ENCODE data around the gene REG3G. TPM values are rescaled to one million over a fixed set of nuclear protein-coding genes. Genes with fewer than 3 reads are reported as not detected.
"Not testable (repeated sequence)": the region's sequence is repeated elsewhere in the genome, so short reads cannot be mapped to it uniquely, and the experiment has no call there.

REG3G gene
- total RNA-seq, 1 experiment from 2014 or later = not detected

DNA sequence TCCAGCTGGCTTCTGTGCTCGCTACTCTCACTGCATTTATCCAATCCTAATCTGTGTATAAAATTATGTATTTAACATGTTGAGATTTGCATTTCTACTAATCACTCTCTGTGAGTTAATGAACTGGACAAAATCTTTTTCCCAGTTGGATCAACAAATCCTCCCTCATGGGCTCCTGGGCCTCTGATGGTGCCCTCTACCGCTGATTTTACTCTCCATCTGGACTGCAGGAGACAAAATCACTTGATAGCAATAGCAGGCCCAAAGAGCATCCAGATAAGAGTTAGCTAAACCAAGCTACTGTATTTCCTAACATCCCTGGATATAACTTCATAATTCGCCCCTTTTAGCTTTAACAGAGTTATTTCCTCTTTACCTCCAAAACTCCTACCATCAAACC lies 14.4 kb downstream of the REG3G start:
- H3K36me3 ChIP-seq (ENCODE audit: insufficient read depth, low read length, poor library complexity, severe bottlenecking) = no peaks in the 10 kb centered on the region

DNA sequence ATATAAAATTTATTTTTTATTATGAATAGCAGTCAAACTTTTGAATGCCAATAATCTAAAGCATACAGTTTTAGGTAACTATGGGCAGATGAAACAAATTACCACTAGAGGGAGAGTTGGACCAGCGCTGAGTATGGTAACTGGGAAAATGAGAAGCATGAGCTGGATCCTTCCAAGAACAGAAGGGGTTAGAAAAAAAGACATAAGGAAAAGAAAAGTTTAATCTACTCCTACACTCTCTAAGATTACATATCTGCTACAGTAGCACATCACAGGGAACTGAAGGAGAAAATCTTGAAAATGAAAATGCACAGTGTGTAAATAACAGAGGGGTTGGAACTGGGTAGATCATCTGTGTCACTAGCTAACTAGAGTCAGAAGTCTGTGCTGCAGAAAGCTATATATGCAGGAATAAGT lies 15.5 kb downstream of the REG3G start:
- DNase-seq (ENCODE audit: low spot score) = peak; percentile 51
- intact Hi-C loops (cut with micrococcal nuclease; ENCODE audit: unreplicated experiment) = loop anchor here (1.0 to 5.0 kb wide), 2 partner anchors 178 to 846 kb away; no protein-coding TSS in a partner anchor

More for the DNA sequence above, 14.4 kb downstream of the REG3G start:
- ChIA-PET CTCF (no interaction called here), POLR2A (ENCODE audit: low non-redundant PET) (no interaction called here)
- no TSS peak for BruUV-seq (replicated peaks)
- H3K9me3 ChIP-seq (ENCODE audit: low read depth, low read length, poor library complexity, severe bottlenecking) = no peaks in the 10 kb centered on the region
- no peak for TF ChIP-seq EZH2 (IDR thresholded peaks at IDR 0.05; ENCODE audit: borderline replicate concordance, low read depth, low read length, poor library complexity, severe bottlenecking)
- TF ChIP-seq, protein P1, sequence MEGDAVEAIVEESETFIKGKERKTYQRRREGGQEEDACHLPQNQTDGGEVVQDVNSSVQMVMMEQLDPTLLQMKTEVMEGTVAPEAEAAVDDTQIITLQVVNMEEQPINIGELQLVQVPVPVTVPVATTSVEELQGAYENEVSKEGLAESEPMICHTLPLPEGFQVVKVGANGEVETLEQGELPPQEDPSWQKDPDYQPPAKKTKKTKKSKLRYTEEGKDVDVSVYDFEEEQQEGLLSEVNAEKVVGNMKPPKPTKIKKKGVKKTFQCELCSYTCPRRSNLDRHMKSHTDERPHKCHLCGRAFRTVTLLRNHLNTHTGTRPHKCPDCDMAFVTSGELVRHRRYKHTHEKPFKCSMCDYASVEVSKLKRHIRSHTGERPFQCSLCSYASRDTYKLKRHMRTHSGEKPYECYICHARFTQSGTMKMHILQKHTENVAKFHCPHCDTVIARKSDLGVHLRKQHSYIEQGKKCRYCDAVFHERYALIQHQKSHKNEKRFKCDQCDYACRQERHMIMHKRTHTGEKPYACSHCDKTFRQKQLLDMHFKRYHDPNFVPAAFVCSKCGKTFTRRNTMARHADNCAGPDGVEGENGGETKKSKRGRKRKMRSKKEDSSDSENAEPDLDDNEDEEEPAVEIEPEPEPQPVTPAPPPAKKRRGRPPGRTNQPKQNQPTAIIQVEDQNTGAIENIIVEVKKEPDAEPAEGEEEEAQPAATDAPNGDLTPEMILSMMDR (conservative IDR thresholded peaks at IDR 0.05; ENCODE audit: low read depth, low read length) = no peak
- H3K27ac ChIP-seq (ENCODE audit: low read depth, low read length, poor library complexity, severe bottlenecking) = no peak overlapping the region
- intact Hi-C loops (cut with micrococcal nuclease; ENCODE audit: unreplicated experiment) = loop anchor here (5.0 kb wide), 1 partner anchor 847 kb away; no protein-coding TSS in a partner anchor
- DNase-seq (ENCODE audit: low spot score) = no peak
- no peak overlapping the region for H3K4me3 ChIP-seq (ENCODE audit: low read depth, low read length, poor library complexity, severe bottlenecking)
- H3K27me3 ChIP-seq (replicated peaks; ENCODE audit: insufficient read depth, low read depth, low read length, poor library complexity) = no peaks in the 10 kb centered on the region
- no peaks in the 10 kb centered on the region for H3K4me1 ChIP-seq (ENCODE audit: insufficient read depth, low read length, poor library complexity, severe bottlenecking)

DNA sequence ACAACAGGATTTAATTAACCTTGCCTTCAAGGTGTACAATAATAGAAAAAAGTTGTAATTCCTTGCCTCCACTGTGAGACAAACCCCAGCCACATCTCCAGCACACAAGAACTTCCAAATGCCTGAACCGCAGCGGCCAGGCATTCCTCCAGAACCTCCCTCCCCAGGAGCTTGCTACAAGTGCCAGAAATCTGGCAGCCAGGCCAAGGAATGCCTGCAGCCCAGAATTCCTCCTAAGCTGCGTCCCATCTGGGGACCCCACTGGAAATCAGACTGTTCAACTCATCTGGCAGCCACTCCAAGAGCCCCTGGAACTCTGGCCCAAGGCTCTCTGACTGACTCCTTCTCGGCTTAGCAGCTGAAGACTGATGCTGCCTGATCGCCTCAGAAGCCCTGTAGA lies 28.0 kb downstream of the REG3G start:
- POLR2A ChIA-PET (ENCODE audit: low non-redundant PET) = not testable (repeated sequence)

More for the DNA sequence above, 15.5 kb downstream of the REG3G start:
- no peaks in the 10 kb centered on the region for H3K4me1 ChIP-seq (ENCODE audit: insufficient read depth, low read length, poor library complexity, severe bottlenecking)
- no peaks in the 10 kb centered on the region for H3K36me3 ChIP-seq (ENCODE audit: insufficient read depth, low read length, poor library complexity, severe bottlenecking)
- no peak for TF ChIP-seq EZH2 (IDR thresholded peaks at IDR 0.05; ENCODE audit: borderline replicate concordance, low read depth, low read length, poor library complexity, severe bottlenecking)
- TF ChIP-seq, protein P1 (conservative IDR thresholded peaks at IDR 0.05; ENCODE audit: low read depth, low read length) = peak; percentile 79
- no peak overlapping the region for H3K4me3 ChIP-seq (ENCODE audit: low read depth, low read length, poor library complexity, severe bottlenecking)
- no TSS peak for BruUV-seq (replicated peaks)
- H3K27me3 ChIP-seq (replicated peaks; ENCODE audit: insufficient read depth, low read depth, low read length, poor library complexity) = no peaks in the 10 kb centered on the region
- no peaks in the 10 kb centered on the region for H3K9me3 ChIP-seq (ENCODE audit: low read depth, low read length, poor library complexity, severe bottlenecking)
- no peak overlapping the region for H3K27ac ChIP-seq (ENCODE audit: low read depth, low read length, poor library complexity, severe bottlenecking)
- CTCF ChIA-PET = interaction anchor here (0.5 to 1.0 kb wide), 4 partner anchors 168 to 358 kb away, joined by 3 to 8 read pairs (median 6); no protein-coding TSS in a partner anchor
- POLR2A ChIA-PET (ENCODE audit: low non-redundant PET) = interaction anchor here (0.7 kb wide), 1 partner anchor 42 kb away, joined by 4 read pairs; no protein-coding TSS in a partner anchor

DNA sequence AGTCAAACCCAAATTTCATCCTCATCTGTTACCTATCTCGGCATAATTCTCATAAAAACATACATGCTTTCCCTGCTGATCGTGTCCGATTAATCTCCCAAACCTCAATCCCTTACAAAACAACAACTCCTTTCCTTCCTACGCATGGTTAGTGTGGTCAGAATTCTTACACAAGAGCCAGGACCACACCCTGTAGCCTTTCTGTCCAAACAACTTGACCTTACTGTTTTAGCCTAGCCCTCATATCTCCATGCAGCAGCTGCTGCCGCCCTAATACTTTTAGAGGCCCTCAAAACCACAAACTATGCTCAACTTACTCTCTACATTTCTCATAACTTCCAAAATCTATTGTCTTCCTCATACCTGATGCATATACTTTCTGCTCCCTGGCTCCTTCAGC lies 29.3 kb downstream of the REG3G start:
- intact Hi-C loops (cut with micrococcal nuclease; ENCODE audit: unreplicated experiment); H3K9me3 ChIP-seq (ENCODE audit: low read depth, low read length, poor library complexity, severe bottlenecking); H3K4me1 ChIP-seq (ENCODE audit: insufficient read depth, low read length, poor library complexity, severe bottlenecking); H3K27ac ChIP-seq (ENCODE audit: low read depth, low read length, poor library complexity, severe bottlenecking); POLR2A ChIA-PET (ENCODE audit: low non-redundant PET); H3K36me3 ChIP-seq (ENCODE audit: insufficient read depth, low read length, poor library complexity, severe bottlenecking); H3K27me3 ChIP-seq (replicated peaks; ENCODE audit: insufficient read depth, low read depth, low read length, poor library complexity); DNase-seq (ENCODE audit: low spot score); BruUV-seq (replicated peaks); CTCF ChIA-PET; H3K4me3 ChIP-seq (ENCODE audit: low read depth, low read length, poor library complexity, severe bottlenecking): not testable (repeated sequence)

More for the DNA sequence above, 28.0 kb downstream of the REG3G start:
- H3K9me3 ChIP-seq (ENCODE audit: low read depth, low read length, poor library complexity, severe bottlenecking); DNase-seq (ENCODE audit: low spot score); CTCF ChIA-PET; H3K27me3 ChIP-seq (replicated peaks; ENCODE audit: insufficient read depth, low read depth, low read length, poor library complexity); BruUV-seq (replicated peaks); H3K4me1 ChIP-seq (ENCODE audit: insufficient read depth, low read length, poor library complexity, severe bottlenecking); intact Hi-C loops (cut with micrococcal nuclease; ENCODE audit: unreplicated experiment); H3K4me3 ChIP-seq (ENCODE audit: low read depth, low read length, poor library complexity, severe bottlenecking); H3K27ac ChIP-seq (ENCODE audit: low read depth, low read length, poor library complexity, severe bottlenecking); H3K36me3 ChIP-seq (ENCODE audit: insufficient read depth, low read length, poor library complexity, severe bottlenecking): not testable (repeated sequence)

Measured in A673 (cell line).